Measurements from ENCODE around the gene ZBED2. TPM values are rescaled to one million over a fixed set of nuclear protein-coding genes. Genes with fewer than 3 reads are reported as not detected.

ZBED2 gene
- total and polyA plus RNA-seq, 2 donors (not counting 3 experiments of a cell fraction or from before 2014, with no cell fraction given) = not detected

- TF ChIP-seq MYC (IDR thresholded peaks at IDR 0.05; ENCODE audit: low read depth, low read length) (no peak), CTCF (IDR thresholded peaks at IDR 0.05; ENCODE audit: extremely low read depth in 1 of 2, insufficient read depth in 1 of 2, low read depth in 1 of 2, low read length in 2 of 2) (no peak), MAX (IDR thresholded peaks at IDR 0.05; ENCODE audit: insufficient read depth, insufficient read length) (no peak), POLR2AphosphoS5 (IDR thresholded peaks at IDR 0.05; ENCODE audit: insufficient read depth, low read depth, low read length) (no peak), GATA2 (IDR thresholded peaks at IDR 0.05; ENCODE audit: insufficient read depth, insufficient read length, low read depth, low read length) (no peak), FOS (IDR thresholded peaks at IDR 0.05; ENCODE audit: borderline replicate concordance, insufficient read depth, low read length) (no peak), POLR2A (IDR thresholded peaks at IDR 0.05; ENCODE audit: low read depth, low read length) (no peak), EZH2 (IDR thresholded peaks at IDR 0.05; ENCODE audit: borderline replicate concordance, low read depth, low read length, severe bottlenecking) (no peak), JUN (IDR thresholded peaks at IDR 0.05; ENCODE audit: borderline replicate concordance, insufficient read depth, insufficient read length, low read depth) (no peak)
- H3K27ac ChIP-seq (ENCODE audit: insufficient read depth, low read depth, low read length) = no peak overlapping the region
- CTCF ChIA-PET = no interaction called here
- no peak overlapping the region for H3K4me3 ChIP-seq (replicated peaks in 1 of 3; ENCODE audit: insufficient read depth in 1 of 3, low read depth in 1 of 3, low read length in 3 of 3)
- no peak for DNase-seq (ENCODE audit: low read depth, low spot score)
- no peak overlapping the region for H3K9ac ChIP-seq (replicated peaks; ENCODE audit: extremely low read depth, insufficient read depth, low read length)
- no peaks in the 10 kb centered on the region for H3K79me2 ChIP-seq (ENCODE audit: control insufficient read depth, insufficient read depth, low read length)
- no peak overlapping the region for H2AFZ ChIP-seq (ENCODE audit: low read depth, low read length)
- no peaks in the 10 kb centered on the region for H3K9me3 ChIP-seq (replicated peaks; ENCODE audit: control insufficient read depth, insufficient read depth, low read length)
- no peak overlapping the region for H3K4me2 ChIP-seq (ENCODE audit: insufficient read depth, low read length)
- POLR2A ChIA-PET = no interaction called here
- no TSS peak for BruUV-seq (replicated peaks)
- H3K36me3 ChIP-seq (ENCODE audit: control insufficient read depth in 2 of 2, extremely low read depth in 1 of 2, insufficient read depth in 2 of 2, low read length in 2 of 2) = no peaks in the 10 kb centered on the region
- no peaks in the 10 kb centered on the region for H3K4me1 ChIP-seq (ENCODE audit: control insufficient read depth, extremely low read depth, insufficient read depth, low read length)
- no peaks in the 10 kb centered on the region for H3K9me1 ChIP-seq (replicated peaks; ENCODE audit: control insufficient read depth, extremely low read depth, insufficient read depth, low read length)
- dilution Hi-C loops (cut with MboI; ENCODE audit: extremely low pct_ligation_motif_present, low sequenced_read_pairs) = no loop called here
- intact Hi-C loops (cut with micrococcal nuclease) = no loop called here
- H3K27me3 ChIP-seq (ENCODE audit: control insufficient read depth in 2 of 2, insufficient read depth in 2 of 2, low read length in 2 of 2) = peaks cover 0 to 6% of the 10 kb centered on the region in 2 experiments
- no peak for FAIRE-seq
- H4K20me1 ChIP-seq (replicated peaks; ENCODE audit: control insufficient read depth, extremely low read depth, insufficient read depth, low read length) = no peaks in the 10 kb centered on the region
Measured at GRCh38 chr3:111582120-111582474, 13.0 kb downstream of the ZBED2 start.

Measured in endothelial cell of umbilical vein (primary cell).